ENCODE data around the gene CLEC17A.

The CLEC17A gene

GRCh38 chr19:14650161-14650560, 67.3 kb downstream of the CLEC17A start:
- no peak for DNase-seq (ENCODE audit: low read depth, low spot score)

GRCh38 chr19:14654786-14655560, 72.1 kb downstream of the CLEC17A start:
- no peak for DNase-seq (ENCODE audit: low read depth, low spot score)

DNA sequence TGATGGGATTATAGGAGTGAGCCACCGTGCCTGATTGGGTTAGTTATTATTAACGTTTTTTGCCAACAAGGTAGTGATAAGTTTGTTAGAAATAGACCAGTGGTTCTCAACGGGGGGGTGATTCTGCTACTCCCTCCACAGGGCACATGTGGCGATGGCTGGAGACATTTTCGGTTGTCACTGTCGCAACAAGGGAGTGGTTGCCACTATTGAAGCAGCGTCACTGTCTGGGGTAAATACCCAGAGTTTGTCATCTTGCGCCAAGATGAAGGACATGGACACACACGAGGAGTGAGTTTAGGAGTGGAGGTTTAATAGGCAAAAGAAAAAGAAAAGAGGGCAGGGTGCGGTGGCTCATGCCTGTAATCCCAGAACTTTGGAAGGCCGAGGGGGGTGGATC, 72.8 kb downstream of the CLEC17A start:
- no peak for DNase-seq (ENCODE audit: low read depth, low spot score)

GRCh38 chr19:14659874-14660489, 77.1 kb downstream of the CLEC17A start:
- no peak for DNase-seq (ENCODE audit: low read depth, low spot score)

DNA sequence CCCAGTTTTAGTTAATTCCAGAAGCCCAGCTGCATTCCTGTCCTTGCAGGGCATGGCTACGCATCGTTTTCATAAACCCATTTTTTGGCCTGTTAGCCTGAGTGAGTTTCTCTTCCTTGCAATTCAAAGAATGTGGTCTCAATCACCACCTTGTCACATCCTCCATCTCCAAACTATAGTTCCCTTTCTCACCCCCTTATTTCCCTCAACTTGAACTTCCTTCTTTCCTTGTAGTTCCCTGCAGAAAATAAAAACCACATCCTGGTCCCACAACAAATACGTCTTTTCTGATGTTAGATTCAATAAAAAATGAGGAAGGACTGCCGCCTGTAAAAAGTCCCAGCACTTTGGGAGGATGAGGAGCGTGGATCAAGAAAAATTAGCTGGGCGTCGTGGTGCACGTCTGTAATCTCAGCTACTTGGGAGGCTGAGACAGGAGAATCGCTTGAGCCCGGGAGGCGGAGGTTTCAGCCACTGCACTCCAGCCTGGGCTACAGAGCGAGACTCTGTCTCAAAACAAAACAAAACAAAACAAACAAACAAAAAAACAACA, 78.6 kb downstream of the CLEC17A start:
- DNase-seq (ENCODE audit: low read depth, low spot score): peak; percentile 8

Data from ELF-1 (cell line).